SK-N-MC (cell line): ENCODE results near the gene SNX21.

Experiments
- DNase-seq: peaks from one replicate; pipeline ENCODE4 v3.0.0-alpha.2; 2011; ENCODE audit warnings: low read depth, low spot score
- H3K27ac ChIP-seq: fragments of 200-600 bp; sonication (generic); 2 replicates; pipeline ENCODE4 v1.5.1; 2016; ENCODE audit warnings: mixed run types
- H3K36me3 ChIP-seq: fragments of 200-600 bp; sonication (generic); 2 replicates; pipeline ENCODE4 v1.6.1; 2017; ENCODE audit warnings: antibody characterized with exemption, low read length, mixed read lengths; ENCODE audit not compliant: insufficient read depth
- H3K4me3 ChIP-seq: fragments of 200-600 bp; sonication (generic); 2 replicates; pipeline ENCODE4 v1.5.1; 2016
- H3K9ac ChIP-seq: fragments of 200-600 bp; sonication (generic); 2 replicates; pipeline ENCODE4 v1.8.0; 2017; ENCODE audit warnings: mixed run types, mixed read lengths; ENCODE audit not compliant: insufficient read length
- H3K9me3 ChIP-seq: fragments of 200-600 bp; sonication (generic); 2 replicates; pipeline ENCODE4 v1.6.1; 2017; ENCODE audit warnings: low read depth, mild to moderate bottlenecking, antibody characterized with exemption, low read length, moderate library complexity, mixed read lengths
- EZH2 ChIP-seq: fragments of 200-600 bp; sonication (generic); IDR thresholded peaks from one replicate; pipeline ENCODE4 v1.6.1; 2017; ENCODE audit warnings: antibody characterized with exemption
- FOXP2 ChIP-seq: optimal IDR thresholded peaks from 2 replicates; pipeline ENCODE3; 2011; ENCODE audit warnings: mild to moderate bottlenecking, moderate library complexity; ENCODE audit not compliant: insufficient read depth; ENCODE audit errors: extremely low read length, control extremely low read depth
- POLR2AphosphoS5 ChIP-seq: IDR thresholded peaks from 2 replicates; pipeline ENCODE4 v1.6.1; 2012; ENCODE audit warnings: mild to moderate bottlenecking, low read depth, low read length, borderline replicate concordance

SNX21 gene

GRCh38 chr20:45874576-45874975 lies 41.0 kb downstream of the SNX21 start:
- Histone ChIP-seq H3K27ac (no peak overlapping the region), H3K4me3 (no peak overlapping the region), H3K36me3 (no peaks in the 10 kb centered on the region), H3K9ac (no peak overlapping the region), H3K9me3 (no peaks in the 10 kb centered on the region)
- no peak for TF ChIP-seq FOXP2
- no peak for TF ChIP-seq EZH2
- TF ChIP-seq POLR2AphosphoS5, result no peak
- no peak for DNase-seq

- Histone ChIP-seq H3K36me3 (peaks cover 12% of the 10 kb centered on the region; the same call in 1 of the 2 replicates), H3K9me3 (no peaks in the 10 kb centered on the region), H3K27ac (no peak overlapping the region), H3K9ac (no peak overlapping the region), H3K4me3 (no peak overlapping the region)
- TF ChIP-seq POLR2AphosphoS5 (no peak), EZH2 (no peak), FOXP2 (no peak)
- DNase-seq, result no peak
These were observed 44.6 kb downstream of the SNX21 start for GRCh38 chr20:45878076-45878761.

- Histone ChIP-seq H3K9ac (peak within 1 kb of the TSS; percentile 98), H3K27ac (peak within 1 kb of the TSS; percentile 64; the same call in 1 of the 2 replicates), H3K9me3 (no peaks in the 10 kb centered on the region), H3K36me3 (peaks cover 20% of the 10 kb centered on the region; the same call in 1 of the 2 replicates), H3K4me3 (peak within 1 kb of the TSS; percentile 98)
- DNase-seq, result peak; percentile 98
- TF ChIP-seq EZH2 (no peak), POLR2AphosphoS5 (peak; percentile 97)
These were observed 47.6 kb downstream of the SNX21 start, which contains the start of gene ZSWIM1 for GRCh38 chr20:45880988-45881788. TSS of gene ZSWIM1 (plus strand) at chr20:45881227. CDS start at chr20:45882593, 1,366 bp downstream.

- Histone ChIP-seq H3K36me3 (peaks cover 20% of the 10 kb centered on the region; the same call in 1 of the 2 replicates), H3K9ac (no peak overlapping the region), H3K27ac (no peak overlapping the region), H3K9me3 (no peaks in the 10 kb centered on the region), H3K4me3 (no peak overlapping the region)
- TF ChIP-seq FOXP2 (no peak), POLR2AphosphoS5 (no peak), EZH2 (no peak)
- DNase-seq, result no peak
These were observed 49.0 kb downstream of the SNX21 start for GRCh38 chr20:45882469-45883099.

- Histone ChIP-seq H3K9ac (no peak overlapping the region), H3K36me3 (peaks cover 20% of the 10 kb centered on the region; the same call in 1 of the 2 replicates), H3K4me3 (no peak overlapping the region), H3K27ac (no peak overlapping the region), H3K9me3 (no peaks in the 10 kb centered on the region)
- TF ChIP-seq POLR2AphosphoS5 (no peak), FOXP2 (no peak), EZH2 (no peak)
- no peak for DNase-seq
These were observed 49.5 kb downstream of the SNX21 start for GRCh38 chr20:45883100-45883469.

- Histone ChIP-seq H3K36me3 (peaks cover 20% of the 10 kb centered on the region; the same call in 1 of the 2 replicates), H3K9me3 (no peaks in the 10 kb centered on the region), H3K4me3 (no peak overlapping the region), H3K9ac (no peak overlapping the region), H3K27ac (no peak overlapping the region)
- no peak for DNase-seq
- TF ChIP-seq FOXP2, result no peak
- no peak for TF ChIP-seq EZH2
- TF ChIP-seq POLR2AphosphoS5, result 0 out of 2 replicates have a peak, but pooled peaks have one; percentile 25
These were observed 53.2 kb downstream of the SNX21 start for GRCh38 chr20:45886590-45887345.

GRCh38 chr20:45887346-45887715 lies 53.7 kb downstream of the SNX21 start, which contains the start of gene SPATA25:
TSS of gene SPATA25 (minus strand) at chr20:45887622. CDS start at chr20:45887590, 32 bp downstream.
- H3K9ac ChIP-seq, result no peak within 1 kb of the TSS
- no peak for DNase-seq
- no peak within 1 kb of the TSS for H3K27ac ChIP-seq
- no peak for TF ChIP-seq FOXP2
- no peak for TF ChIP-seq POLR2AphosphoS5
- H3K36me3 ChIP-seq, result peaks cover 17% of the 10 kb centered on the region; the same call in 1 of the 2 replicates
- H3K9me3 ChIP-seq, result no peaks in the 10 kb centered on the region
- H3K4me3 ChIP-seq, result no peak within 1 kb of the TSS
